Stomach (tissue), 9 donors: ENCODE results near the gene XRCC3. TPM values are rescaled to one million over a fixed set of nuclear protein-coding genes. Genes with fewer than 3 reads are reported as not detected.

Experiments
- DNase-seq, 2 donors: peaks; one replicate each; pipeline versions ENCODE4 v3.0.0 to v3.0.0-alpha.2; 2013 to 2019
- H3K27ac ChIP-seq, 5 donors: fragments of 200-600 bp in 4 of 5; sonication (generic) in 4 of 5; one replicate each; pipeline ENCODE4 v1.5.1; 2013 to 2019; ENCODE audit warnings: mild to moderate bottlenecking in 1 of 5, moderate library complexity in 1 of 5
- H3K27me3 ChIP-seq, 3 donors: fragments of 200-600 bp; sonication (generic); one replicate each; pipeline ENCODE4 v1.5.1; 2017 to 2019; ENCODE audit warnings: mixed run types in 1 of 3
- H3K36me3 ChIP-seq, 4 donors: fragments of 200-600 bp; sonication (generic); 1 replicate in 3 of 4; 2 replicates in 1 of 4; pipeline ENCODE4 v1.5.1; 2016 to 2019
- H3K4me1 ChIP-seq, 4 donors: fragments of 200-600 bp; sonication (generic); one replicate each; pipeline ENCODE4 v1.5.1; 2016 to 2019
- H3K4me3 ChIP-seq, 4 donors: fragments of 200-600 bp; sonication (generic) in 3 of 4; one replicate each; pipeline ENCODE4 v1.5.1; 2016 to 2019; ENCODE audit warnings: mild to moderate bottlenecking in 1 of 4
- H3K9me3 ChIP-seq, 4 donors: fragments of 200-600 bp; sonication (generic); one replicate each; pipeline ENCODE4 v1.5.1; 2016 to 2019
- EP300 ChIP-seq: sonication (generic); formaldehyde crosslinking; IDR thresholded peaks from one replicate; pipeline ENCODE4 v1.6.1; 2017; ENCODE audit warnings: antibody characterized with exemption
- POLR2A ChIP-seq, 4 donors: fragments of 450-650 bp; IDR thresholded peaks; one replicate each; pipeline ENCODE4 v1.6.1; 2016; ENCODE audit warnings: antibody characterized with exemption in 4 of 4, control low read depth in 2 of 4, mild to moderate bottlenecking in 1 of 4, moderate library complexity in 1 of 4
- POLR2AphosphoS5 ChIP-seq, 3 donors: sonication (generic); formaldehyde crosslinking; IDR thresholded peaks; one replicate each; pipeline ENCODE4 v1.6.1; 2016; ENCODE audit warnings: antibody characterized with exemption in 3 of 3
- WGBS, 5 donors: extraction: QIAGEN DNeasy Blood & Tissue Kit in 3 of 5; methylation state at CpG; one replicate each; pipeline versions ENCODE4 v1.1.5 to v1.1.7; 2013 to 2018; 5-methylcytosine and 5-hydroxymethylcytosine counted together
- intact Hi-C: fragments of 100-400 bp; cut with DNase I; formaldehyde crosslinking; loops from one replicate; pipeline ENCODE4 v1.15.1; 2023; ENCODE audit warnings: low total_unique reads
- polyA plus RNA-seq, 3 donors: library from polyadenylated mRNA; stranded (reverse); fragments of 200-250 nt; gene quantifications; one replicate each; pipeline ENCODE4 v1.2.3, GENCODE V29; 2013
- total RNA-seq, 5 donors: library from RNA; depleted of rRNA; stranded (reverse); fragments of >200 nt; gene quantifications; one replicate each; pipeline versions ENCODE4 v1.1.0 to v1.2.3, GENCODE V29; 2014 to 2016
- TF ChIP-seq, protein P1 (sequence below), 7 experiments: fragments of 450-650 bp in 4 of 7; fragments of 200-600 bp in 3 of 7; sonication (generic) in 3 of 7; IDR thresholded peaks; one replicate each; pipeline ENCODE4 v1.5.1; 2016 to 2019; ENCODE audit warnings: antibody characterized with exemption in 7 of 7, control low read depth in 2 of 7, mild to moderate bottlenecking in 1 of 7
- donor health status: healthy with polysubstance abuse.
- donor health status: Bipolar disorder and iron deficiency.
- donor health status: healthy.

XRCC3 gene
- total and polyA plus RNA-seq, 8 donors = 2.6 to 70.1 (median 6.3) TPM

DNA sequence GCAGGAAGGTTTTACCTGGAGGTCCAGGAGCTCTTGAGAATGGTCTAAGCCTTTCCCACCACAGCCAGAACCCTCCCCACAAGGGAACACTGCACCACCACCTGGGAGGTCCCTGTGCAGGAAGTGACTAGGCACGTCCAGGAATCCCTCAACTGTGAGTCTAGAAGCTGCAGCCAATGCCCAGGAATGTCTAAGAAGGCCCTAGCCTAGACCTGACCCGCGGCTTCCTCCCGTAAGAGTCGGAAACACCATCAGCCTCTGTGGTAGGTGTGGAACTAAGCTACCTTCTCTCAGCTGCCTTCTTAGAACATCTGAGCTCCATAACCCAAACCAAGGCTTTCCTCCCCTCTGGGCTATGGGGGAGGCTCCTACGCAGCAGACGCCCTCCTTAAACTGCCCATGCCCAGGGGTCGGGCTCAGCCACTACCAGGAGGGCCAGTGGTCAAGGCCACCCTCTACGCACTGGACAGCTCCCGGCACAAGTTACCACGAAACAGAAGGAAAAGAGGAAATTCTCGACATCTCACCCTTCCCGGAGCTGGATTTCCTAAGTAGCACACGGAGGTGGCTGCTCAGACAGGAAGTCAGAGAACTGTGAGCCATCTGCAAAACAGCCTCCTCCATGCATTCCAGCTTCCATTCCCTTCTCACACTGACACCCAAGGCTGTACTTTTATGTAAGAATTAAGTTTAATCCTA is 25.9 kb upstream of the XRCC3 start:
- Histone ChIP-seq H3K4me3 (no peak overlapping the region), H3K27me3 (no peaks in the 10 kb centered on the region), H3K27ac (peak overlapping the region in 1 of 5 donors; percentile 51), H3K9me3 (no peaks in the 10 kb centered on the region), H3K36me3 (peaks cover 39 to 100% (median 96%) of the 10 kb centered on the region in 4 donors), H3K4me1 (peaks cover 4 to 38% (median 17%) of the 10 kb centered on the region in 4 donors)
- TF ChIP-seq, protein P1, sequence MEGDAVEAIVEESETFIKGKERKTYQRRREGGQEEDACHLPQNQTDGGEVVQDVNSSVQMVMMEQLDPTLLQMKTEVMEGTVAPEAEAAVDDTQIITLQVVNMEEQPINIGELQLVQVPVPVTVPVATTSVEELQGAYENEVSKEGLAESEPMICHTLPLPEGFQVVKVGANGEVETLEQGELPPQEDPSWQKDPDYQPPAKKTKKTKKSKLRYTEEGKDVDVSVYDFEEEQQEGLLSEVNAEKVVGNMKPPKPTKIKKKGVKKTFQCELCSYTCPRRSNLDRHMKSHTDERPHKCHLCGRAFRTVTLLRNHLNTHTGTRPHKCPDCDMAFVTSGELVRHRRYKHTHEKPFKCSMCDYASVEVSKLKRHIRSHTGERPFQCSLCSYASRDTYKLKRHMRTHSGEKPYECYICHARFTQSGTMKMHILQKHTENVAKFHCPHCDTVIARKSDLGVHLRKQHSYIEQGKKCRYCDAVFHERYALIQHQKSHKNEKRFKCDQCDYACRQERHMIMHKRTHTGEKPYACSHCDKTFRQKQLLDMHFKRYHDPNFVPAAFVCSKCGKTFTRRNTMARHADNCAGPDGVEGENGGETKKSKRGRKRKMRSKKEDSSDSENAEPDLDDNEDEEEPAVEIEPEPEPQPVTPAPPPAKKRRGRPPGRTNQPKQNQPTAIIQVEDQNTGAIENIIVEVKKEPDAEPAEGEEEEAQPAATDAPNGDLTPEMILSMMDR (IDR thresholded peaks at IDR 0.05) = no peak
- TF ChIP-seq EP300 (no peak), POLR2A (IDR thresholded peaks at IDR 0.05) (no peak), POLR2AphosphoS5 (IDR thresholded peaks at IDR 0.05) (no peak)
- DNase-seq = no peak
- intact Hi-C loops = no loop called here
- 86 to 90% (median 89%) methylated on average over 9 to 14 of the region's 14 CpGs for WGBS, 5 donors

DNA sequence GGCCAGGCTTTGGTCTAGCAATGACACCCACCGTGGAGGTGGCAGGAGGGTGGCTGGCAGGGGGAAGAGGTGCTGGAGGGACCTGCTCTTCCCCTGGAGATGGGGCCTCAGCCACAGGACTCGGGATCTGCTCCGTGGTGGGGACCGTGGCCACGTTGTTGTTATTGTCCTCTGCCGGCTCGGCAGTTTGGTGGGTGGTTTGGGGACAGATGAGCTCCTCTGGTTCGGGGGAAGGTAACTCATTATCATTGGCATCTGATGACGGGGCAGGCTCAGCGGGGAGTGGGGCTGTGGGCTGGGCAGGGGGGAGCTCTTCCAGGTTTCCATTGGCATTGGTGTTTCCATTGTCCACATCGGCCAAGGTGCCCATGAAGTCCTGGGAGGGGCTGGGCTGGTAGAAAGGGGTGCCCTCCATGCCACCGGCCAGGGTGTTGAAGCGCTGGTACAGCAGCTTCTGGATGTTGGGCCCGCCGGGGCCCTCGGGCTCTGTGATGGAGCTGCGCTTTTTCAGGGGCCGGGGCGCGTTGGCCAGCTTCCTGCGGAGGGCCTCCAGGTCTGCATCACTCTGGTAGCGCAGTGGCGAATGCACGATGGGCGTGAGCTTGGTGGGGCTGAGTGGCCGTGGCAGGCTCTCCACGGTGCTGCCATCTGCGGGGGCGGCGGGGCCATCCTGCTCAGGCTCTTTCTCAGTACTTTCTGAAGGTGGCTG is 24.7 kb upstream of the XRCC3 start:
- Histone ChIP-seq H3K4me1 (peaks cover 15 to 50% (median 29%) of the 10 kb centered on the region in 4 donors), H3K9me3 (no peaks in the 10 kb centered on the region), H3K36me3 (peaks cover 34 to 100% (median 96%) of the 10 kb centered on the region in 4 donors), H3K27me3 (no peaks in the 10 kb centered on the region), H3K4me3 (no peak overlapping the region), H3K27ac (peak overlapping the region in 1 of 5 donors; percentile 42)
- 89 to 94% (median 91%) methylated on average over 16 to 30 of the region's 30 CpGs for WGBS, 5 donors
- intact Hi-C loops = no loop called here
- TF ChIP-seq EP300 = no peak
- TF ChIP-seq POLR2A (IDR thresholded peaks at IDR 0.05) = no peak
- no peak for TF ChIP-seq POLR2AphosphoS5 (IDR thresholded peaks at IDR 0.05)
- TF ChIP-seq, protein P1 (IDR thresholded peaks at IDR 0.05) = no peak
- no peak for DNase-seq

DNA sequence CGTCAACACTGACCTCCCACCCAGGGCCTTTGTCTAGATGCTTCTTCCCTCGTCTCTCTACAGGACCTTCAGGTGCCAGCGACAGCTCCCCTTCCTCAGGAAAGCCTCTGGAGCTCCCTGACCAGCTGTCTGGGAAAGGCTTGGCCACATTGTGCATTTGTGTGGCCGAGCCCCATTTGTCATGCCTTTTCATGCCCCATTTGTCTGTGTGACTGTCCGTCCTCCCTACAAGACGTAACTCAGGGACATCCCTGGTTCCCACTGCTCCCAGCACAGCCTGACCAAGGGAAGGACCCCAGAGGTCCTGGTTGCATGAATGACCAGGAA is 24.2 kb upstream of the XRCC3 start:
- Histone ChIP-seq H3K4me1 (peaks cover 15 to 55% (median 33%) of the 10 kb centered on the region in 4 donors), H3K27ac (peak overlapping the region in 1 of 5 donors; percentile 42), H3K36me3 (peaks cover 38 to 100% (median 96%) of the 10 kb centered on the region in 4 donors), H3K9me3 (no peaks in the 10 kb centered on the region), H3K4me3 (no peak overlapping the region), H3K27me3 (no peaks in the 10 kb centered on the region)
- TF ChIP-seq EP300 (no peak), POLR2A (IDR thresholded peaks at IDR 0.05) (no peak)
- TF ChIP-seq, protein P1 (IDR thresholded peaks at IDR 0.05) = no peak
- WGBS, 5 donors = 86 to 92% (median 91%) methylated on average over 5 to 6 of the region's 6 CpGs
- DNase-seq = no peak
- intact Hi-C loops = no loop called here

DNA sequence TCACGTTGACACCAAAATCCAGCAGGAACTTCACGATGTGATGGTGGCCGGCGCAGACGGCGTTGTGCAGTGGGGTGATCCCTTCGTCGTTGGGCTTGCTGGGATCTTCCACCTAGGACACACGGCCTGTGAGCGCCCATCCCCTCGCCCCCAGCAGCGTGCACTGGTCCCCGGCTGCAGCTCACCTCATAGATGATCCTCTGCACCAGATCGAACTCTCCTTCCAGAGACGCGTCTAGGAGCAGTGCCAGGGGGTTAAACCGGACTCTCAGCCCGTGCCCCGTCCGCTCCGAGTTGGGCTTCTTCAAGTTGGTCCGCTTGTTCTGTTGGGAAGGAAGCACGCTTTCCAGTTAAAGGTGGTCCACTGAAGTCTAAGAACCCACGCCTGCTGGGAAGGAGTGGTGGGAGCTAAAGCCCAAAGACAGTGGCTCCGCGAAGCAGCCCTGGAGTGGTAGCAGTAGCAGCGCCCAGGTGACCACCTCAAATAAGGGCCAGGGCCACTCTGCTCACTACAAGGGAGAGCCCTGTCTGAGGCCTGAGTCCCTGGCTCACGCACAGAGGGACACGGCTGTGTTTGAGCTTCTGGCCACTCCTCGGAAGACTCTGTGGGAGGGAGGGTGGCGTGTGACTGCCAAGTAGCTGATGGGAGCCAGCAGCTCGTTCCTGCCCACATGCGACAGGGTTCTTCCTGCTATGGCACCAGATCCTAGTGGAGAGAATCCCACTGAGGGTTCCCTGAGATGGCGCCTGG is 23.6 kb upstream of the XRCC3 start:
- no peak overlapping the region for H3K4me3 ChIP-seq
- peak overlapping the region in 1 of 5 donors; percentile 42 for H3K27ac ChIP-seq
- H3K27me3 ChIP-seq = no peaks in the 10 kb centered on the region
- peaks cover 43 to 100% (median 96%) of the 10 kb centered on the region in 4 donors for H3K36me3 ChIP-seq
- 81 to 90% (median 82%) methylated on average over 33 to 34 of the region's 34 CpGs for WGBS, 5 donors
- intact Hi-C loops = no loop called here
- TF ChIP-seq, protein P1 (IDR thresholded peaks at IDR 0.05) = no peak
- TF ChIP-seq EP300 (no peak), POLR2A (IDR thresholded peaks at IDR 0.05) (no peak), POLR2AphosphoS5 (IDR thresholded peaks at IDR 0.05) (no peak)
- H3K9me3 ChIP-seq = no peaks in the 10 kb centered on the region
- peaks cover 15 to 60% (median 36%) of the 10 kb centered on the region in 4 donors for H3K4me1 ChIP-seq
- DNase-seq = no peak
